ENCODE measurements around the gene HNRNPR. TPM values are rescaled to one million over a fixed set of nuclear protein-coding genes. Genes with fewer than 3 reads are reported as not detected.

HNRNPR gene
- total RNA-seq, 4 donors from 2014 or later = 60.9 to 90.2 (median 76.8) TPM

DNA sequence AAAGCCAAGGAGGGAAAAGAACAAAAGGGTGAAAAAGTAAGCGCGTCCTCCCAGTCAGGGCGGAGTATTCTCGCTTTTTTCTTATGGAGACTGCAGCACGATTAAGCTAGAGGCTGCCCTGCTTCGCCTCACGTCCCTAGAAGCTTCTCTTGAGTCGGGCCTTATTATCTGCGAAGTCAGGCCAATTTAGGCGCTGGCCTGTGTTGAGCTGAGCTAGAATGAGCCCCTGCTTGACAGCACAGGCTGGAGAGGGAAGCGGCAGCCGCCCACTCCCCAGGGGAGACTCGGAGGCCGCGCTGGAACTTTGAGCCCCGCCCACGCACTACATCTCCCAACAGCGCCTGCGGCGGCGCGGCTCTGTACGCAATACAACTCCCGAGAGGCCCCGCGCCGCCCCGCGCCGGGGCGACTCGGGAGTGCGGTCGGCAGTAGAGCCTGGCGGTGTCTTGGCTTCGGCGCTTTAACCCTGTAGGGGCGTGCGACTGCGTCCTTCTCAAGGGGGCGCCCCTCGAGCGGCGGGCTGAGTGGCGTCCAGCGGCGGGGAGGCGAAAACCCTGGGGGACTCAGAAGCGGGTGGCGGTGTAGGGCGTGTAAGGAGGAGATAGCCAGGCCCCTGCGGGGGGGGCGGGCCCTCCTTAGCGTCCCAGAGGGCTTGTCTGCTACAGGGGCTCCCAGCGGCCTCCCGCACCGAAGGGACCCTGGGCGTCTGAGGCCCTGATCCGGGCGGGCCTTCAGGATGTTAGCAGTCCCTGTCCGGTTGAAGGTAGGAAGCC lies 24.7 kb upstream of the HNRNPR start:
- TF ChIP-seq CTCF (IDR thresholded peaks at IDR 0.05) (peak in 3 of 6 experiments; percentile 5 to 17 (median 6)), POLR2A (IDR thresholded peaks at IDR 0.05) (peak in 3 of 4 donors; percentile 73 to 97 (median 86))
- peak; percentile 58 for DNase-seq
- Histone ChIP-seq H3K36me3 (peaks cover 3 to 27% (median 18%) of the 10 kb centered on the region in 3 donors), H3K4me3 (peak overlapping the region; percentile 71 to 94 (median 78)), H3K27me3 (no peaks in the 10 kb centered on the region), H3K9me3 (peaks cover 0 to 19% (median 12%) of the 10 kb centered on the region in 3 donors), H3K27ac (peak overlapping the region; percentile 96 to 100 (median 98)), H3K4me1 (peaks cover 22 to 73% (median 31%) of the 10 kb centered on the region in 3 donors)
- WGBS, 2 donors = 0% methylated on average over 14 of the region's 61 CpGs; no CpG with 5 or more reads in 1 of the 2 donors
- intact Hi-C loops (cut with DNase I) = no loop called here

- H3K27me3 ChIP-seq = no peaks in the 10 kb centered on the region
- H3K4me3 ChIP-seq = peak overlapping the region; percentile 71 to 94 (median 78)
- intact Hi-C loops (cut with DNase I) = no loop called here
- peak; percentile 94 for DNase-seq
- peaks cover 22 to 65% (median 31%) of the 10 kb centered on the region in 3 donors for H3K4me1 ChIP-seq
- TF ChIP-seq CTCF (IDR thresholded peaks at IDR 0.05) = peak in 3 of 6 experiments; percentile 2 to 8 (median 3)
- TF ChIP-seq POLR2A (IDR thresholded peaks at IDR 0.05) = peak in 2 of 4 donors; percentile 87 to 89
- peaks cover 4 to 27% (median 20%) of the 10 kb centered on the region in 3 donors for H3K9me3 ChIP-seq
- peak overlapping the region; percentile 96 to 100 (median 98) for H3K27ac ChIP-seq
- 0 to 3% methylated on average over 11 to 15 of the region's 41 CpGs for WGBS, 2 donors
- peaks cover 11 to 35% (median 26%) of the 10 kb centered on the region in 3 donors for H3K36me3 ChIP-seq
Observed at GRCh38 chr1:23367791-23368561, 23.9 kb upstream of the HNRNPR start.

GRCh38 chr1:23367451-23367790 lies 23.3 kb upstream of the HNRNPR start:
- no peak for DNase-seq
- Histone ChIP-seq H3K9me3 (peaks cover 10 to 32% (median 25%) of the 10 kb centered on the region in 3 donors), H3K27me3 (no peaks in the 10 kb centered on the region), H3K4me1 (peaks cover 22 to 60% (median 31%) of the 10 kb centered on the region in 3 donors), H3K27ac (peak overlapping the region; percentile 96 to 100 (median 98)), H3K36me3 (peaks cover 17 to 40% (median 32%) of the 10 kb centered on the region in 3 donors), H3K4me3 (peak overlapping the region; percentile 71 to 94 (median 78))
- 18 to 28% methylated on average over 7 to 9 of the region's 9 CpGs for WGBS, 2 donors
- intact Hi-C loops (cut with DNase I) = no loop called here
- TF ChIP-seq POLR2A (IDR thresholded peaks at IDR 0.05) = no peak
- no peak for TF ChIP-seq CTCF (IDR thresholded peaks at IDR 0.05)

GRCh38 chr1:23366598-23366997 lies 22.5 kb upstream of the HNRNPR start:
- H3K4me1 ChIP-seq = peaks cover 22 to 51% (median 27%) of the 10 kb centered on the region in 3 donors
- TF ChIP-seq CTCF (IDR thresholded peaks at IDR 0.05) (peak in 1 of 6 experiments; percentile 8), POLR2A (IDR thresholded peaks at IDR 0.05) (no peak)
- H3K36me3 ChIP-seq = peaks cover 24 to 48% (median 39%) of the 10 kb centered on the region in 3 donors
- 41 to 54% methylated on average over 5 of the region's 5 CpGs for WGBS, 2 donors
- DNase-seq = no peak
- H3K9me3 ChIP-seq = peaks cover 16 to 40% (median 33%) of the 10 kb centered on the region in 3 donors
- intact Hi-C loops (cut with DNase I) = no loop called here
- no peaks in the 10 kb centered on the region for H3K27me3 ChIP-seq
- peak overlapping the region; percentile 96 to 100 (median 98) for H3K27ac ChIP-seq
- peak overlapping the region; percentile 71 to 94 (median 78) for H3K4me3 ChIP-seq

All from esophagus squamous epithelium (tissue), 5 donors.